Measurements from ENCODE around the gene ARHGAP42. TPM values are rescaled to one million over a fixed set of nuclear protein-coding genes. Genes with fewer than 3 reads are reported as not detected.

ARHGAP42 gene
- polyA plus RNA-seq, 1 donor (not counting 4 experiments of a cell fraction or from before 2014, with no cell fraction given) = 5.5 TPM

GRCh38 chr11:101030015-101030414, 342.9 kb downstream of the ARHGAP42 start:
- Histone ChIP-seq H4K20me1 (ENCODE audit: control insufficient read depth, extremely low read depth, insufficient read depth, low read length) (no peaks in the 10 kb centered on the region), H3K4me3 (ENCODE audit: control insufficient read depth in 2 of 3, extremely low read depth in 1 of 3, insufficient read depth in 2 of 3, low read depth in 1 of 3, low read length in 3 of 3) (no peak overlapping the region), H3K27ac (ENCODE audit: control insufficient read depth, insufficient read depth, low read length) (no peak overlapping the region), H3K79me2 (ENCODE audit: control insufficient read depth, insufficient read depth, low read length) (no peaks in the 10 kb centered on the region), H3K4me1 (ENCODE audit: control insufficient read depth, extremely low read depth, insufficient read depth, low read length) (no peaks in the 10 kb centered on the region), H3K36me3 (ENCODE audit: control insufficient read depth in 2 of 2, extremely low read depth in 1 of 2, insufficient read depth in 2 of 2, low read length in 2 of 2) (no peaks in the 10 kb centered on the region), H3K4me2 (ENCODE audit: control insufficient read depth, extremely low read depth, insufficient read depth, low read depth, low read length) (no peak overlapping the region), H3K9me3 (ENCODE audit: control insufficient read depth, low read depth, low read length) (no peaks in the 10 kb centered on the region), H2AFZ (ENCODE audit: control insufficient read depth, low read length) (no peak overlapping the region), H3K9me1 (ENCODE audit: control insufficient read depth, extremely low read depth, insufficient read depth, low read length) (no peaks in the 10 kb centered on the region), H3K9ac (ENCODE audit: control insufficient read depth, extremely low read depth, insufficient read depth, low read length) (no peak overlapping the region), H3K27me3 (ENCODE audit: control insufficient read depth, extremely low read depth, insufficient read depth, low read length) (no peaks in the 10 kb centered on the region)
- no peak for DNase-seq (ENCODE audit: low read depth, low spot score)
- FAIRE-seq = no peak
- TF ChIP-seq CTCF (optimal IDR thresholded peaks at IDR 0.05 in 1 of 3, IDR thresholded peaks at IDR 0.05 in 1 of 3, conservative IDR thresholded peaks at IDR 0.05 in 1 of 3; ENCODE audit: extremely low read depth in 1 of 3, insufficient read depth in 2 of 3, low read length in 3 of 3) (no peak), EZH2 (IDR thresholded peaks at IDR 0.05; ENCODE audit: low read length) (no peak)
- dilution Hi-C loops (cut with MboI; ENCODE audit: extremely low pct_ligation_motif_present, low sequenced_read_pairs) = no loop called here

- no peak for FAIRE-seq
These were observed 343.6 kb downstream of the ARHGAP42 start for GRCh38 chr11:101030692-101031091.

More at GRCh38 chr11:101030692-101031091, 343.6 kb downstream of the ARHGAP42 start:
- Histone ChIP-seq H3K4me2 (ENCODE audit: control insufficient read depth, extremely low read depth, insufficient read depth, low read depth, low read length) (no peak overlapping the region), H4K20me1 (ENCODE audit: control insufficient read depth, extremely low read depth, insufficient read depth, low read length) (no peaks in the 10 kb centered on the region), H3K9me3 (ENCODE audit: control insufficient read depth, low read depth, low read length) (no peaks in the 10 kb centered on the region), H2AFZ (ENCODE audit: control insufficient read depth, low read length) (no peak overlapping the region), H3K27me3 (ENCODE audit: control insufficient read depth, extremely low read depth, insufficient read depth, low read length) (no peaks in the 10 kb centered on the region), H3K4me3 (ENCODE audit: control insufficient read depth in 2 of 3, extremely low read depth in 1 of 3, insufficient read depth in 2 of 3, low read depth in 1 of 3, low read length in 3 of 3) (no peak overlapping the region), H3K4me1 (ENCODE audit: control insufficient read depth, extremely low read depth, insufficient read depth, low read length) (no peaks in the 10 kb centered on the region), H3K36me3 (ENCODE audit: control insufficient read depth in 2 of 2, extremely low read depth in 1 of 2, insufficient read depth in 2 of 2, low read length in 2 of 2) (no peaks in the 10 kb centered on the region), H3K79me2 (ENCODE audit: control insufficient read depth, insufficient read depth, low read length) (no peaks in the 10 kb centered on the region), H3K9me1 (ENCODE audit: control insufficient read depth, extremely low read depth, insufficient read depth, low read length) (no peaks in the 10 kb centered on the region), H3K27ac (ENCODE audit: control insufficient read depth, insufficient read depth, low read length) (no peak overlapping the region), H3K9ac (ENCODE audit: control insufficient read depth, extremely low read depth, insufficient read depth, low read length) (no peak overlapping the region)
- TF ChIP-seq CTCF (optimal IDR thresholded peaks at IDR 0.05 in 1 of 3, IDR thresholded peaks at IDR 0.05 in 1 of 3, conservative IDR thresholded peaks at IDR 0.05 in 1 of 3; ENCODE audit: extremely low read depth in 1 of 3, insufficient read depth in 2 of 3, low read length in 3 of 3) = no peak
- TF ChIP-seq EZH2 (IDR thresholded peaks at IDR 0.05; ENCODE audit: low read length) = no peak
- no peak for DNase-seq (ENCODE audit: low read depth, low spot score)
- dilution Hi-C loops (cut with MboI; ENCODE audit: extremely low pct_ligation_motif_present, low sequenced_read_pairs) = no loop called here
